ENCODE results near the gene PSMA4. TPM values are rescaled to one million over a fixed set of nuclear protein-coding genes. Genes with fewer than 3 reads are reported as not detected.

The PSMA4 gene
- total RNA-seq (2022; extraction: Qiagen RNA extraction; ENCODE audit: low read depth) = 357 to 577 TPM (median 387 TPM) in 5 replicates

GRCh38 chr15:78540141-78540870, at the start of gene PSMA4:
PSMA4 (plus strand) TSS chr15:78540444; CDS start chr15:78541928, 1,484 bp downstream.

GRCh38 chr15:78506971-78507830, 33.0 kb upstream of the PSMA4 start, which contains the start of gene HYKK:
HYKK (plus strand) TSS chr15:78507577; CDS start chr15:78513089, 5,512 bp downstream.

GRCh38 chr15:78565097-78565950, 25.1 kb downstream of the PSMA4 start, which contains the start of gene CHRNA5:
CHRNA5 (plus strand) TSS chr15:78565520; CDS start chr15:78565720, 200 bp downstream.

Other genes with a start within 250 kb of the PSMA4 start
- 81.3 to 120 TPM (median 89.8 TPM) in 5 replicates for gene SKIC8, start 240.8 kb upstream of the PSMA4 start, total RNA-seq (2022; extraction: Qiagen RNA extraction; ENCODE audit: low read depth)
- 1.0 to 2.1 TPM (median 1.3 TPM) in 5 replicates for gene CRABP1, start 200.1 kb upstream of the PSMA4 start, total RNA-seq (2022; extraction: Qiagen RNA extraction; ENCODE audit: low read depth)
- 25.9 to 53.4 TPM (median 43.9 TPM) in 5 replicates for gene IREB2, start 102.2 kb upstream of the PSMA4 start, total RNA-seq (2022; extraction: Qiagen RNA extraction; ENCODE audit: low read depth)
- 5.5 to 7.4 TPM (median 6.3 TPM) in 5 replicates for gene HYKK, start 32.9 kb upstream of the PSMA4 start, total RNA-seq (2022; extraction: Qiagen RNA extraction; ENCODE audit: low read depth)
- gene CHRNA5, start 25.1 kb downstream of the PSMA4 start, total RNA-seq (2022; extraction: Qiagen RNA extraction; ENCODE audit: low read depth) = 24.3 to 36.9 TPM (median 32.6 TPM) in 5 replicates
- 0.20 to 1.3 TPM (median 0.69 TPM) in 5 replicates for gene CHRNA3, start 80.6 kb downstream of the PSMA4 start, total RNA-seq (2022; extraction: Qiagen RNA extraction; ENCODE audit: low read depth)
- gene CHRNB4, start 100.8 kb downstream of the PSMA4 start, total RNA-seq (2022; extraction: Qiagen RNA extraction; ENCODE audit: low read depth) = 0.39 to 1.8 TPM (median 0.80 TPM) in 5 replicates

Measured in A549 treated with ZK216348 at 1 μM for 4 hours (cell line).